ENCODE data around the gene OGDH. TPM values are rescaled to one million over a fixed set of nuclear protein-coding genes. Genes with fewer than 3 reads are reported as not detected.
A peak's percentile ranks its signal among the peaks of the same experiment; 100 is the strongest.

Gene OGDH
- total RNA-seq, 1 donor from 2014 or later, result 157 TPM

GRCh38 chr7:44674381-44674780, 68.0 kb downstream of the OGDH start:
- intact Hi-C loops (cut with DNase I), result no loop called here
- no peaks in the 10 kb centered on the region for H3K9me3 ChIP-seq
- H3K4me1 ChIP-seq, result peaks cover 18% of the 10 kb centered on the region
- TF ChIP-seq, protein P1, sequence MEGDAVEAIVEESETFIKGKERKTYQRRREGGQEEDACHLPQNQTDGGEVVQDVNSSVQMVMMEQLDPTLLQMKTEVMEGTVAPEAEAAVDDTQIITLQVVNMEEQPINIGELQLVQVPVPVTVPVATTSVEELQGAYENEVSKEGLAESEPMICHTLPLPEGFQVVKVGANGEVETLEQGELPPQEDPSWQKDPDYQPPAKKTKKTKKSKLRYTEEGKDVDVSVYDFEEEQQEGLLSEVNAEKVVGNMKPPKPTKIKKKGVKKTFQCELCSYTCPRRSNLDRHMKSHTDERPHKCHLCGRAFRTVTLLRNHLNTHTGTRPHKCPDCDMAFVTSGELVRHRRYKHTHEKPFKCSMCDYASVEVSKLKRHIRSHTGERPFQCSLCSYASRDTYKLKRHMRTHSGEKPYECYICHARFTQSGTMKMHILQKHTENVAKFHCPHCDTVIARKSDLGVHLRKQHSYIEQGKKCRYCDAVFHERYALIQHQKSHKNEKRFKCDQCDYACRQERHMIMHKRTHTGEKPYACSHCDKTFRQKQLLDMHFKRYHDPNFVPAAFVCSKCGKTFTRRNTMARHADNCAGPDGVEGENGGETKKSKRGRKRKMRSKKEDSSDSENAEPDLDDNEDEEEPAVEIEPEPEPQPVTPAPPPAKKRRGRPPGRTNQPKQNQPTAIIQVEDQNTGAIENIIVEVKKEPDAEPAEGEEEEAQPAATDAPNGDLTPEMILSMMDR (IDR thresholded peaks at IDR 0.05), result no peak
- H3K36me3 ChIP-seq, result peaks cover 64% of the 10 kb centered on the region
- ATAC-seq, result no peak
- no peak overlapping the region for H3K27ac ChIP-seq
- H3K4me3 ChIP-seq, result no peak overlapping the region
- no peaks in the 10 kb centered on the region for H3K27me3 ChIP-seq
- DNase-seq, result no peak

DNA sequence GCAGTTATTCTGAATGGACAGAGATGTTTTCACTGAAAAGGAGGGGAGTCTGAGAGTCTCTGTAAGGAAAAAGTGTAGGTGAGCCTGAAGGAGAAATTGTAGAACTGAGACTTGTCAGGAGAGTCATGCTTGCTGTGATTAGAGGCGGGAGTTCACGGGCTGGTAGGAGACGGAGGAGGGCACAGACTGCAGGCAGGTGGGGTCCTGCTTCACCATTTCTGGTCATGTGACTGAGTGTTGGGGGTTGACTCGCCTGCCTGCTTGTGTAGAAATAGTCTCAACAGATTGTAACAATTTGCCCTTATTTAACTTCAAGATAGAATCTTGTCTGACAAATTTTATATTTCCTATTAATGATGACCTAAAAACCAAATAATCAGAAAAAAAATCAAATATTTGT, 70.3 kb downstream of the OGDH start:
- TF ChIP-seq, protein P1 (IDR thresholded peaks at IDR 0.05), result no peak

DNA sequence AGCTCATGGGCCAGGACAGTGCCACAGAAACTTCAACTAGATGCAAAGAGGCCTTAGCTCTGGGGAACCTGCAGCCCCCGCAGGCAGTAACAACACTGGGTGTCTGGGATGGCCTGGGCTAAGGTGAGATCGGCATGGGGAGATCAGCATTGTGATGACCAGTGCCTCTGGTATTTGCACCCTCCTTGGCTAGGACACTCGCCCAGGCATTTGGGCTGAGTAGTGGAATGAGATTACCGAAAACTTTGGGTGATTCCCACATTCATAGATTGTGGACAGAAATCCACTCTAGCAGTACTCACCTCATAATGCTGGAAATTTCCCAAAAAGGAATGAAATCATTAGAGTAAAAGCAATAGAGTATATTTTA, 71.7 kb downstream of the OGDH start:
- ATAC-seq, result peak; percentile 8
- H3K27ac ChIP-seq, result peak overlapping the region; percentile 37

More for the DNA sequence above, 70.3 kb downstream of the OGDH start:
- Histone ChIP-seq H3K9me3 (no peaks in the 10 kb centered on the region), H3K36me3 (peaks cover 76% of the 10 kb centered on the region), H3K4me3 (no peak overlapping the region), H3K4me1 (peaks cover 19% of the 10 kb centered on the region), H3K27ac (no peak overlapping the region), H3K27me3 (no peaks in the 10 kb centered on the region)
- intact Hi-C loops (cut with DNase I), result no loop called here
- no peak for ATAC-seq
- DNase-seq, result no peak

GRCh38 chr7:44678471-44679179, 72.2 kb downstream of the OGDH start:
- H3K27ac ChIP-seq, result peak overlapping the region; percentile 37
- ATAC-seq (peak; percentile 74), DNase-seq (no peak)
- peaks cover 85% of the 10 kb centered on the region for H3K36me3 ChIP-seq
- H3K9me3 ChIP-seq, result no peaks in the 10 kb centered on the region
- no peak overlapping the region for H3K4me3 ChIP-seq
- no peaks in the 10 kb centered on the region for H3K27me3 ChIP-seq
- TF ChIP-seq, protein P1 (IDR thresholded peaks at IDR 0.05), result no peak
- peaks cover 19% of the 10 kb centered on the region for H3K4me1 ChIP-seq
- intact Hi-C loops (cut with DNase I), result no loop called here

More for the DNA sequence above, 71.7 kb downstream of the OGDH start:
- Histone ChIP-seq H3K4me1 (peaks cover 19% of the 10 kb centered on the region), H3K9me3 (no peaks in the 10 kb centered on the region), H3K4me3 (no peak overlapping the region), H3K36me3 (peaks cover 85% of the 10 kb centered on the region), H3K27me3 (no peaks in the 10 kb centered on the region)
- TF ChIP-seq, protein P1 (IDR thresholded peaks at IDR 0.05), result no peak
- DNase-seq, result no peak
- intact Hi-C loops (cut with DNase I), result no loop called here

GRCh38 chr7:44681645-44682044, 75.2 kb downstream of the OGDH start:
- peaks cover 66% of the 10 kb centered on the region for H3K36me3 ChIP-seq
- intact Hi-C loops (cut with DNase I), result no loop called here
- no peak overlapping the region for H3K4me3 ChIP-seq

More at GRCh38 chr7:44681645-44682044, 75.2 kb downstream of the OGDH start:
- ATAC-seq (no peak), DNase-seq (peak; percentile 10)
- Histone ChIP-seq H3K27me3 (no peaks in the 10 kb centered on the region), H3K4me1 (peaks cover 19% of the 10 kb centered on the region), H3K27ac (no peak overlapping the region), H3K9me3 (no peaks in the 10 kb centered on the region)
- TF ChIP-seq, protein P1 (IDR thresholded peaks at IDR 0.05), result no peak

All from upper lobe of right lung (tissue), 1 donor.